NT2/D1 (cell line): ENCODE measurements around the gene CCL14.

Source experiments
- SUZ12 ChIP-seq: IDR thresholded peaks from 2 replicates; pipeline ENCODE4 v1.6.1; 2011; ENCODE audit not compliant: insufficient read length, insufficient read depth; ENCODE audit errors: extremely low read depth
- ZNF274 ChIP-seq: IDR thresholded peaks from 2 replicates; pipeline ENCODE4 v1.6.1; 2011; ENCODE audit warnings: mild to moderate bottlenecking, low read depth, low read length

DNA sequence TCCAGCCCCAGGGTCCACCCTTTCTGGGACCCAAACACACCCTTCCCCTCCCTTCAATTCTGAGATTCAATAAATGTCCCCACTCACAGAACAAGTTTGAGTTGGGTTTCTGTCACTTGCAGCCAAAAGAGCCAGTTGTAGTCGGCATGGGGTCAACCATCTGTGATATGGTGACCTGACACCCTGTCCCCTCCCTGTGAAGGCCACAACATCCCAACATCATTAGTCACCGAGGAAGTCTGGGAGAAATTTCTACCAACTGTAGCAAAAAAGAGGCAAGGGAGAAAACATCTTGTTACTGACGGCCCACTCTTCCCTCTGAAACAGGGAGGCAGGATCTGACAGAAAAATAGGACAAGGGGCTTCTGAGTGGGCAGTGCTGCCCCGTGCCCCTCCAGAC lies 42.4 kb downstream of the CCL14 start:
- TF ChIP-seq SUZ12 (no peak), ZNF274 (no peak)
